Activated CD4-positive, alpha-beta T cell treated with anti-CD3 and anti-CD28 coated beads, Interleukin-2, amount 10 ng/mL, durations not matched to agents 24 days and 14 days (primary cell): ENCODE results near the gene IGSF21. TPM values are rescaled to one million over a fixed set of nuclear protein-coding genes. Genes with fewer than 3 reads are reported as not detected.

Source experiments
- DNase-seq: peaks from one replicate; pipeline ENCODE4 v3.0.0; 2022
- H3K27ac Mint-ChIP-seq: one replicate; pipeline ENCODE4 v1.8.0; 2022; ENCODE audit warnings: mild to moderate bottlenecking, mixed read lengths
- H3K27me3 Mint-ChIP-seq: one replicate; pipeline ENCODE4 v1.8.0; 2022; ENCODE audit warnings: mixed read lengths
- H3K36me3 Mint-ChIP-seq: one replicate; pipeline ENCODE4 v1.8.0; 2022; ENCODE audit warnings: low read depth, mild to moderate bottlenecking, mixed read lengths
- H3K4me1 Mint-ChIP-seq: one replicate; pipeline ENCODE4 v1.8.0; 2021; ENCODE audit warnings: mixed read lengths
- H3K4me3 Mint-ChIP-seq: one replicate; pipeline ENCODE4 v1.8.0; 2022; ENCODE audit warnings: mild to moderate bottlenecking, moderate library complexity, mixed read lengths
- H3K9me3 Mint-ChIP-seq: one replicate; pipeline ENCODE4 v1.8.0; 2021; ENCODE audit warnings: mixed read lengths
- intact Hi-C: fragments of 100-400 bp; cut with micrococcal nuclease; formaldehyde crosslinking; loops from one replicate; pipeline ENCODE4 v1.15.1; 2023
- total RNA-seq: library from RNA; stranded (reverse); gene quantifications from 2 replicates; pipeline ENCODE4 v1.2.3, GENCODE V29; 2022

Gene IGSF21
- total RNA-seq, 1 donor from 2014 or later, result not detected

- no peak overlapping the region for H3K27ac Mint-ChIP-seq
These were observed 85.4 kb downstream of the IGSF21 start for GRCh38 chr1:18192974-18193373.

GRCh38 chr1:18197299-18197698 is 89.7 kb downstream of the IGSF21 start:
- no peak for DNase-seq
- H3K27me3 Mint-ChIP-seq, result peaks cover 14% of the 10 kb centered on the region
- H3K4me3 Mint-ChIP-seq, result no peak overlapping the region
- no peak overlapping the region for H3K27ac Mint-ChIP-seq
- H3K9me3 Mint-ChIP-seq, result no peaks in the 10 kb centered on the region
- no peaks in the 10 kb centered on the region for H3K4me1 Mint-ChIP-seq
- H3K36me3 Mint-ChIP-seq, result no peaks in the 10 kb centered on the region
- intact Hi-C loops, result no loop called here

More at GRCh38 chr1:18192974-18193373, 85.4 kb downstream of the IGSF21 start:
- no peak for DNase-seq
- H3K9me3 Mint-ChIP-seq, result no peaks in the 10 kb centered on the region
- H3K27me3 Mint-ChIP-seq, result peaks cover 12% of the 10 kb centered on the region
- H3K4me1 Mint-ChIP-seq, result no peaks in the 10 kb centered on the region
- H3K36me3 Mint-ChIP-seq, result no peaks in the 10 kb centered on the region
- intact Hi-C loops, result no loop called here
- H3K4me3 Mint-ChIP-seq, result no peak overlapping the region

GRCh38 chr1:18198260-18198659 is 90.7 kb downstream of the IGSF21 start:
- H3K4me3 Mint-ChIP-seq, result no peak overlapping the region
- H3K27ac Mint-ChIP-seq, result no peak overlapping the region
- H3K9me3 Mint-ChIP-seq, result no peaks in the 10 kb centered on the region
- no peak for DNase-seq
- no peaks in the 10 kb centered on the region for H3K36me3 Mint-ChIP-seq
- peaks cover 14% of the 10 kb centered on the region for H3K27me3 Mint-ChIP-seq
- H3K4me1 Mint-ChIP-seq, result no peaks in the 10 kb centered on the region
- intact Hi-C loops, result no loop called here

- Mint-ChIP-seq H3K36me3 (no peaks in the 10 kb centered on the region), H3K27me3 (peaks cover 15% of the 10 kb centered on the region), H3K4me3 (no peak overlapping the region), H3K9me3 (no peaks in the 10 kb centered on the region), H3K27ac (no peak overlapping the region), H3K4me1 (no peaks in the 10 kb centered on the region)
- intact Hi-C loops, result no loop called here
- DNase-seq, result no peak
These were observed 91.9 kb downstream of the IGSF21 start for GRCh38 chr1:18199462-18199861.

- Mint-ChIP-seq H3K27ac (no peak overlapping the region), H3K4me3 (no peak overlapping the region), H3K27me3 (peaks cover 15% of the 10 kb centered on the region), H3K36me3 (no peaks in the 10 kb centered on the region), H3K9me3 (no peaks in the 10 kb centered on the region), H3K4me1 (no peaks in the 10 kb centered on the region)
- DNase-seq, result no peak
- intact Hi-C loops, result no loop called here
These were observed 92.6 kb downstream of the IGSF21 start for GRCh38 chr1:18200136-18200717.

- H3K27me3 Mint-ChIP-seq, result peaks cover 10% of the 10 kb centered on the region
- no peaks in the 10 kb centered on the region for H3K4me1 Mint-ChIP-seq
- no peaks in the 10 kb centered on the region for H3K9me3 Mint-ChIP-seq
- H3K27ac Mint-ChIP-seq, result no peak overlapping the region
- no peaks in the 10 kb centered on the region for H3K36me3 Mint-ChIP-seq
- DNase-seq, result no peak
- no peak overlapping the region for H3K4me3 Mint-ChIP-seq
- intact Hi-C loops, result no loop called here
These were observed 93.3 kb downstream of the IGSF21 start for GRCh38 chr1:18200918-18201317.

- intact Hi-C loops, result no loop called here
- H3K4me1 Mint-ChIP-seq, result no peaks in the 10 kb centered on the region
- no peaks in the 10 kb centered on the region for H3K36me3 Mint-ChIP-seq
- no peak overlapping the region for H3K4me3 Mint-ChIP-seq
- peaks cover 6% of the 10 kb centered on the region for H3K27me3 Mint-ChIP-seq
- H3K27ac Mint-ChIP-seq, result no peak overlapping the region
- no peaks in the 10 kb centered on the region for H3K9me3 Mint-ChIP-seq
- no peak for DNase-seq
These were observed 94.6 kb downstream of the IGSF21 start for GRCh38 chr1:18201997-18202719.

- DNase-seq, result no peak
- H3K4me3 Mint-ChIP-seq, result no peak overlapping the region
- H3K9me3 Mint-ChIP-seq, result no peaks in the 10 kb centered on the region
- peaks cover 2% of the 10 kb centered on the region for H3K27me3 Mint-ChIP-seq
- no peak overlapping the region for H3K27ac Mint-ChIP-seq
- H3K4me1 Mint-ChIP-seq, result no peaks in the 10 kb centered on the region
- no peaks in the 10 kb centered on the region for H3K36me3 Mint-ChIP-seq
- intact Hi-C loops, result no loop called here
These were observed 96.0 kb downstream of the IGSF21 start for GRCh38 chr1:18203645-18204044.

GRCh38 chr1:18204575-18204974 is 97.0 kb downstream of the IGSF21 start:
- H3K36me3 Mint-ChIP-seq, result no peaks in the 10 kb centered on the region
- no peak overlapping the region for H3K4me3 Mint-ChIP-seq
- H3K9me3 Mint-ChIP-seq, result no peaks in the 10 kb centered on the region
- no peaks in the 10 kb centered on the region for H3K4me1 Mint-ChIP-seq
- no peak overlapping the region for H3K27ac Mint-ChIP-seq
- intact Hi-C loops, result no loop called here
- peaks cover 2% of the 10 kb centered on the region for H3K27me3 Mint-ChIP-seq
- DNase-seq, result no peak

- peaks cover 2% of the 10 kb centered on the region for H3K27me3 Mint-ChIP-seq
- no peaks in the 10 kb centered on the region for H3K36me3 Mint-ChIP-seq
- H3K9me3 Mint-ChIP-seq, result no peaks in the 10 kb centered on the region
- H3K4me1 Mint-ChIP-seq, result no peaks in the 10 kb centered on the region
- H3K27ac Mint-ChIP-seq, result no peak overlapping the region
- H3K4me3 Mint-ChIP-seq, result no peak overlapping the region
- intact Hi-C loops, result no loop called here
- no peak for DNase-seq
These were observed 97.7 kb downstream of the IGSF21 start for GRCh38 chr1:18205319-18205718.

GRCh38 chr1:18211764-18212163 is 104.2 kb downstream of the IGSF21 start:
- Mint-ChIP-seq H3K4me3 (no peak overlapping the region), H3K27ac (no peak overlapping the region), H3K27me3 (no peaks in the 10 kb centered on the region), H3K4me1 (no peaks in the 10 kb centered on the region), H3K36me3 (no peaks in the 10 kb centered on the region), H3K9me3 (no peaks in the 10 kb centered on the region)
- DNase-seq, result no peak
- intact Hi-C loops, result no loop called here

- intact Hi-C loops, result no loop called here
- Mint-ChIP-seq H3K27me3 (no peaks in the 10 kb centered on the region), H3K36me3 (no peaks in the 10 kb centered on the region), H3K27ac (no peak overlapping the region), H3K4me3 (no peak overlapping the region), H3K9me3 (no peaks in the 10 kb centered on the region), H3K4me1 (no peaks in the 10 kb centered on the region)
- peak; percentile 64 for DNase-seq
These were observed 109.9 kb downstream of the IGSF21 start for GRCh38 chr1:18217398-18218043.

GRCh38 chr1:18229625-18230024 is 122.0 kb downstream of the IGSF21 start:
- no peak for DNase-seq
- Mint-ChIP-seq H3K36me3 (no peaks in the 10 kb centered on the region), H3K4me1 (no peaks in the 10 kb centered on the region), H3K9me3 (peaks cover 10% of the 10 kb centered on the region), H3K27ac (no peak overlapping the region), H3K4me3 (no peak overlapping the region), H3K27me3 (no peaks in the 10 kb centered on the region)
- intact Hi-C loops, result no loop called here

- no peak overlapping the region for H3K4me3 Mint-ChIP-seq
- no peaks in the 10 kb centered on the region for H3K4me1 Mint-ChIP-seq
- no peaks in the 10 kb centered on the region for H3K36me3 Mint-ChIP-seq
- no peak overlapping the region for H3K27ac Mint-ChIP-seq
- no peaks in the 10 kb centered on the region for H3K27me3 Mint-ChIP-seq
- H3K9me3 Mint-ChIP-seq, result peaks cover 10% of the 10 kb centered on the region
- intact Hi-C loops, result no loop called here
- DNase-seq, result no peak
These were observed 122.7 kb downstream of the IGSF21 start for GRCh38 chr1:18230321-18230720.
